Activated naive CD4-positive, alpha-beta T cell treated with anti-CD3 and anti-CD28 coated beads, Interleukin-2, amount 50 U/mL, for 72 hours (primary cell): ENCODE measurements around the gene RMND5A. TPM values are rescaled to one million over a fixed set of nuclear protein-coding genes. Genes with fewer than 3 reads are reported as not detected.
"Not testable (repeated sequence)": the region's sequence is repeated elsewhere in the genome, so short reads cannot be mapped to it uniquely, and the experiment has no call there.

ENCODE experiments used
- ATAC-seq, 2 donors: fragments of 150-1000 bp; cut with Tn5 transposase; 2 replicates each; pipeline ENCODE4 v1.10.0; 2021; ENCODE audit warnings: mild to moderate bottlenecking in 2 of 2, moderate library complexity in 2 of 2
- DNase-seq, 2 donors: peaks; one replicate each; pipeline ENCODE4 v3.0.0; 2021 to 2022; ENCODE audit warnings: low spot score in 2 of 2
- H3K27ac Mint-ChIP-seq, 2 donors: one replicate each; pipeline ENCODE4 v1.8.0; 2022; ENCODE audit warnings: mild to moderate bottlenecking in 2 of 2, mixed read lengths in 2 of 2
- H3K36me3 Mint-ChIP-seq, 2 donors: one replicate each; pipeline ENCODE4 v1.8.0; 2022; ENCODE audit warnings: mixed read lengths in 2 of 2
- H3K9me3 Mint-ChIP-seq, 2 donors: one replicate each; pipeline ENCODE4 v1.8.0; 2022; ENCODE audit warnings: mixed read lengths in 2 of 2
- total RNA-seq, 2 donors: library from RNA; stranded (reverse); gene quantifications; one replicate each; pipeline ENCODE4 v1.2.3, GENCODE V29; 2022

RMND5A gene, protein sequence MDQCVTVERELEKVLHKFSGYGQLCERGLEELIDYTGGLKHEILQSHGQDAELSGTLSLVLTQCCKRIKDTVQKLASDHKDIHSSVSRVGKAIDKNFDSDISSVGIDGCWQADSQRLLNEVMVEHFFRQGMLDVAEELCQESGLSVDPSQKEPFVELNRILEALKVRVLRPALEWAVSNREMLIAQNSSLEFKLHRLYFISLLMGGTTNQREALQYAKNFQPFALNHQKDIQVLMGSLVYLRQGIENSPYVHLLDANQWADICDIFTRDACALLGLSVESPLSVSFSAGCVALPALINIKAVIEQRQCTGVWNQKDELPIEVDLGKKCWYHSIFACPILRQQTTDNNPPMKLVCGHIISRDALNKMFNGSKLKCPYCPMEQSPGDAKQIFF
- 10 to 100 TPM; 30.1 to 33.9 TPM for total RNA-seq

DNA sequence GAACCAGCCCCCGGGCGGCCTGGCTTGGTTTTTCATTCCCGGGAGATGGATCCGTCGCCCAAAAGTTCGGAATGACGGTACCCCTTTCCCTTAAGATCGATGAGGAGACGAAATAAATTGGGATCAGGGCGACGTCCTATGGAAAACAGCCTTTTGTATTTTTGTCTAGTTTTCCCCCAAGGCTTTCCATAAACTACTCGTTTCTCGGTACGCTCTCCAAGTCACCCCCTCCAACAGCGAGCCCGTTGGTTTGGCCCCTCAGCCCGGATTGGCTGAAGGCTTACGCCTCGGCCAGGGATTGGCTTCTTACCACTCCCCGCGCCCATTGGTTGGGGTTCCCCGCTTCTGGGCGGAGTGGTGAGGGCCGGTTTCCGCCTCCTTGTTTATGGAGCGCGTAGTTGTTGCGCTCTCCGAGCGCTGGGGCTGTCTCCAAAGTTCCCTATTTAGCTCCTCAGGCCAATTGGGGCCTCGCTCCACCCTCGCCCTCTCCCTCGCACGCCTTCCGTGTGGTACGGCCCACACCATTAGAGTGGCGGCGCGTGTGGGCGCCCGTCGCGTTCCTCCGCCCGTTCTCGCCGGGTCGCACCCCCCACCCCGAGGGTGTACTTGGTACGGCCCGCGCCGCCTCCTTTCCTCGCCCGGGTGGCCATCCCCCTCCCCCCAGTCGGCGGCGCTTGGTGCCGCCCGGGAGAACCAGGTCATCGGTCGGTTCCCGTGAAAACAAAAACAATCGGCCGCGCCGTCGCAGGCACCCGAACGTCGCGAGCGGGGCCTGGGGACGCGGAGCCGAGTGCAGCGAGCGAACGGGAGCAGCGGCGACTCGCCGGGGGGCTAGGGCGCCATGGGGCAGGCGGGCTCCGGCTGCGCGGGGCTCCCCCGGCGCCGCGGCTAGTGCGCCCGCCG lies at the start of gene RMND5A:
Gene RMND5A (plus strand): TSS at position 655 of the 903 bp plus-strand sequence. CDS start 377 bp downstream, outside the sequence.
- DNase-seq: peak; percentile 94 to 96
- peak within 1 kb of the TSS; percentile 66 to 85 for H3K27ac Mint-ChIP-seq
- not testable (repeated sequence) for H3K9me3 Mint-ChIP-seq, H3K36me3 Mint-ChIP-seq
- peak; percentile 93 to 95 for ATAC-seq

DNA sequence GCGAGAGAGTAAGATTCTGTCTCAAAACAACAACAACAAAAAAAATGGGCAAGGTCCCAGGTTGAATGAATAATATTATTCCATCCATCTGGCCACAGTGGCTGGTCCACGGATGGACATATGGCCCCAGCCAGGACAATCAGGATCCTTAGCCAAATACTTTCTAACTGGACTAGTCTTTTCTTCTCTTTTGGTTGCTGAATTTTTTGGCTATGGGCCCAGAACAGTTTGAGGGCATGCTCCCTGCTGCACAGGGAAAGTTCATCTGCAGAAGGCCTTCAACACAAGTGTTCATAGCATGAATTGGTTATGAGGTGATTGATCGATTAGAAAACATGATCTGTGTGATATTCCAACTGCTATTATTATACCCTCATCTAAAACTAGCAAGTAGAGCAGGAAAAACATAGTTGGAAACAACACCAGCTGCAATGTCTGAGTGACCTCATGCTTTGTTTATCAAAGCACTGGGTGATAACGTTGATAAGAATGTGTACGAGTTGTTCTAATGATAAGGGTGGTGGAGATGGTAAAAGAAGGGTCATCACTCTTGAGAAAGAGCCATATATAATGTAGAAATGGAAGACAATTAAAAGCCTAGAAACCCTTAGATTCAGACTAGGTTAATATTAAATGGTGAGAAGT lies 48.6 kb upstream of the RMND5A start:
- ATAC-seq (no peak), DNase-seq (no peak)
- Mint-ChIP-seq H3K36me3 (peaks cover 2 to 9% of the 10 kb centered on the region in 2 donors), H3K9me3 (peaks cover 0 to 5% of the 10 kb centered on the region in 2 donors), H3K27ac (no peak overlapping the region)

DNA sequence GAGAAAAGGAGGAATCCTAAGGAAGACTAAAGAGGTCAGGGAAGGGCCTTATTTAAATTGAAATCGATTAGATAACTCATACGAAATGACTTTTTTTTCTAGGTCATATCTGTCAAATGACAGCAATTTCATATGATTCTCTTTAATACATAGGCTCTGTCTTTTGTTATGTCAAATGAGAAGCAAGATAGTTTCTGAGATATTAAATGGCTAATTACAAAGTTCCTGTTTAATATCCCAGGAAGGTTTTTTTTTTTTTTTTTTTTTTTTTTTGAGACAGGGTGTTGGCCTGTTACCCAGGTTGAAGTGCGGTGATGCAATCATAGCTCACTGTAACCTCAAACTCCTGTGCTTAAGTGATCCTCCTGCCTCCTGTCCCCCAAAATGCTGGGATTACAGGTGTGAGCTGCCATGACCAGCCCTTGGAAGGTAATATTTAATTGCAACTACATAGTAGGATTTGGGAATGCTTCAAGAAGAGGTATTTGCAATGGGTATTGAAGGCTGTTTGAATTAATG lies 48.0 kb upstream of the RMND5A start:
- H3K27ac Mint-ChIP-seq: no peak overlapping the region
- H3K36me3 Mint-ChIP-seq: peaks cover 0 to 6% of the 10 kb centered on the region in 2 donors
- ATAC-seq: no peak
- no peak for DNase-seq
- H3K9me3 Mint-ChIP-seq: no peaks in the 10 kb centered on the region

DNA sequence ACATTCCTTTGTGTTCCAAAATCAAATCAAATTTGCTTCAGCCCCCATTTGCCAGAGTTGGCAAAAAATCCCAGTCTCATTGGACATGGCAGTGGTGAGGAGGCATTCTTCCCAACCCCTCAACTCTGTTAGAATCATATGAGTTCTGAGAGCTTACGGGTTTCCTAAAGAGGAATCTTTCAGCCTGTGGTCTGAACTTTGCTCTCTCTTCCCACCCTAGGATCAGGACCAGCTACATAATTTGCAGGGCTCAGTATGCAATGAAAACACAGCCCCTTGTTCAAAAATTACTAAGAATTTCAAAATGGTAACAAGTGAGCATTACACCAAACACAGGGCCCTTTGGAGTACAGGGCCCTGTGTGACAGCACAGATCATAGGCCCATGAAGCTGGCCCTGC lies 47.1 kb upstream of the RMND5A start:
- Mint-ChIP-seq H3K36me3 (peaks cover 0 to under 1% of the 10 kb centered on the region in 2 donors), H3K27ac (no peak overlapping the region), H3K9me3 (no peaks in the 10 kb centered on the region)
- DNase-seq: no peak
- no peak for ATAC-seq

DNA sequence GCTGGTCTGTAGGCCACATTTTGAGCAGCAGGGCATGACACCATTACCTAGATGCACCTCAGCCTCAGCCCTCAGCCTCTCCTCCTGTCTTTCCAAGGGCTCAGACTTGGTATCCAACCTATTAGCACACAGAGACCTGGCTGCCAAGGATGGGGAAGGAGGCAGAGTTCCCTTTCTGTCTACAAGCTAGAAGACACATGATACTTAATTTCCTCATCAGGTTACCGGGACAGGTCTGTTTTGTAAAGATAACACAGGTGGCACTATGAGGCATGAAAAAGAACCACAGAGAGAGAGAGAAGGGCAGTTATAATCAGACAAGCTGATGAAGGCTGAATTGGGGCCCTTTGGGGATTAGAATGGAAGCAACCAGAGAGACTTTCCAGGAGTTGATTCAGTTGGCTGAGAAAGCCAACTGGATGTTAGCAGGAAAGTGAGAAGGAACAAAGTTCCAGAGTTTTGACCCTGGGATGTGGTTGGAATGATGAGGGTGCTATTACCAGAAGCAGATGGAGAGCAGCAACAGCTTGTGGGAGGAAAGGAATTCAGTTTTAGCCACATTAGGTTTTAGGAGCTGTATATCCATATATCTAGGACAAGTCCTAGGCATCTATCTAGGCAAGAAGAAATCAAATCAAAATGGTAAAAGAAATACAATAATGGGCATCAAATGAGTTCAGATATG lies 46.0 kb upstream of the RMND5A start:
- DNase-seq (no peak), ATAC-seq (no peak)
- no peaks in the 10 kb centered on the region for H3K9me3 Mint-ChIP-seq
- no peaks in the 10 kb centered on the region for H3K36me3 Mint-ChIP-seq
- no peak overlapping the region for H3K27ac Mint-ChIP-seq

DNA sequence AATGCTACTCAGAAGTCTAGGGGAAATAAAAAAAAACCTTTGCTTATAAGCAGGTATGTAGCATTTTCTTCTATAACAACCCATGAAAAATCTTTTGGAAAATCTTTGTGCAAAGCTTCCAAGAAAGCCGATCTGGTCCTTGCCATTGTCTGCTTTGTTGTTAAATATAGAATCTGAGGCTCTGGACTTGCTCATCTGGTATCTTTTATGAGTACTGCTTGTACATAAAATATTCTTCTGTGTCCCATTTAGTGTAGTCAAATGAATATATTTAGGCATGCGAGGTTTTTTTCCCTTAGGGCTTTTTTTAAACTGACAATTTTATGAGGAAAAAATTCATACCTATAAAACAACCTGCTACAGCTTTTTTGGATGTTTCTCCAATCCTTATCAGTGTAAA lies 45.0 kb upstream of the RMND5A start:
- no peaks in the 10 kb centered on the region for H3K9me3 Mint-ChIP-seq
- no peaks in the 10 kb centered on the region for H3K36me3 Mint-ChIP-seq
- no peak for DNase-seq
- H3K27ac Mint-ChIP-seq: no peak overlapping the region
- ATAC-seq: no peak

DNA sequence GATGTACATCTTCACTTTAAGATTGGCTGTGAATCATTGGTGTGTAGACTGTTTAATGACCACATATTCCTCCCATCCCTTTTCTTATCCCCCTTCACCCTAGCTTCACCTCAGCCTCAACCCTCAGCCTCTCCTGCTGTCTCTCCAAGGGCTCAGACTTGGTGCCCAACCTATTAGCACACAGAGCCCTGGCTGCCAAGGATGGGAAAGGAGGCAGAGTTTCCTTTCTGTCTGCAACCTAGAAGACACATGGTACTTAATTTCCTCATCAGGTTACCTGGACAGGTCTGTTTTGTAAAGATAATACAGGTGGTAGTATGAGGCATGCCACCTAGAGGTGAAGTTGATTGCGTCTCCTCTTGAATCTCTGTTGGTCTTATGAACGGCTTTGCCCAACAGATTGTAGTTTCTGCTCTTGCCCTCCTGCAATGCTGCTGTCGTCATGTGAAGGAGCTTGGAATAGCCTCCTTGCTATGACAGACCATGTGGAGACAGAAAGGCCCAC lies 44.5 kb upstream of the RMND5A start:
- Mint-ChIP-seq H3K27ac (no peak overlapping the region), H3K36me3 (no peaks in the 10 kb centered on the region), H3K9me3 (no peaks in the 10 kb centered on the region)
- DNase-seq (no peak), ATAC-seq (no peak)

DNA sequence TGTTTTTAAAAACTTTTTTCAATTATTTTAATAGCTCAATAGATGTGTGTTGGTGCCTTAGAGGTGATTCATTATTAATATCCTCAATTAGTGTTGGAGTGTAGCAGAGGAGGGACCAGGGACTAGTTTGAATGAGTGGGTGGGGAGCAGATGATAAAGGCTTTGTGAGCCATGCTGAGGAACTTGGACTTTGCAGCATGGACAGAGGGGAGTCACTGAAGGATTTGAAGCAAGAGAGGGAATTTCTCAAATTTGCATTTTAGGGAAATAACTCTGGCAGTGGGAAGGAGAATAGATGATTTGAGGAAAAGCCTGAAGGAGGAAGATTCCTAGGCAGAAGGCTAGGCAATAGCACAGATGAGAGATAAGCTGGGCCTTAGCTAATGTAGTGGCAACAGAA lies 42.3 kb upstream of the RMND5A start:
- DNase-seq (no peak), ATAC-seq (no peak)
- Mint-ChIP-seq H3K27ac (no peak overlapping the region), H3K9me3 (no peaks in the 10 kb centered on the region), H3K36me3 (no peaks in the 10 kb centered on the region)

DNA sequence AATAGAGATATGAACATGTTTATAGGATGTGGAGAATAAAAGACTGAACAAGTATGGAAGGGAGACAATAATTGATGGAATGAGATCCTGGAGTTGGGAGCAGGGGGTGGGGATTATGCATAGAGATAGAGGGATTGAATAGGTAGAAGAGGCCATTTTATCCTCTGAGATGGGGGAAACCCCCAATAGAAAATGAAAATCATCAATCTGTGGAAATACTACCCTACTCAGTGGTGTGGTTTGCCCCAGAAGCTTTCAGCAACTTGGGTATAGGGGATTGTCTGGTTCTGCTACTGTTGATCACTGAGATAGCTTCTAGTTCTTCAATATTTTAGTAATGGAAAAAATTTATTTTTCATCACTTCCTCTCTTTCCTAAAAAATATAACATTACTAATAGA lies 41.1 kb upstream of the RMND5A start:
- DNase-seq: no peak
- Mint-ChIP-seq H3K9me3 (no peaks in the 10 kb centered on the region), H3K27ac (no peak overlapping the region), H3K36me3 (no peaks in the 10 kb centered on the region)
- ATAC-seq: no peak

DNA sequence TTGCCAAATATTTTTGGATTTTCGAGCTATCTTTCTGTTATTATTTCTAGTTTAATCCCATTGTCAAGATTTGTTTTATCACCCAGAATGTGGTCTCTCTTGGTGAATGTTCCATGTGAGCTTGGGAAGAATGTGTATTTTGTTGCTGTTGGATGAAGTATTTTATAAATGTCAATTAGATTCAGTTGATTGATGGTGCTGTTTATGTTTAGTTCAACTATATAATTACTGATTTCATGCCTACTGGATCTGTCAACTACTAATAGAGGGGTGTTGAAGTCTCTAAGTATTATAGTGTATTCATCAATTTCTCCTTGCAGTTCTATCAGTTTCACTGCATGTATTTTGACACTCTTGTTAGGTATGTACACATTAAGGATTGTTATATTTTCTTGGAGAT lies 34.7 kb upstream of the RMND5A start:
- ATAC-seq: no peak
- Mint-ChIP-seq H3K36me3 (no peaks in the 10 kb centered on the region), H3K27ac (no peak overlapping the region), H3K9me3 (no peaks in the 10 kb centered on the region)
- DNase-seq: no peak

DNA sequence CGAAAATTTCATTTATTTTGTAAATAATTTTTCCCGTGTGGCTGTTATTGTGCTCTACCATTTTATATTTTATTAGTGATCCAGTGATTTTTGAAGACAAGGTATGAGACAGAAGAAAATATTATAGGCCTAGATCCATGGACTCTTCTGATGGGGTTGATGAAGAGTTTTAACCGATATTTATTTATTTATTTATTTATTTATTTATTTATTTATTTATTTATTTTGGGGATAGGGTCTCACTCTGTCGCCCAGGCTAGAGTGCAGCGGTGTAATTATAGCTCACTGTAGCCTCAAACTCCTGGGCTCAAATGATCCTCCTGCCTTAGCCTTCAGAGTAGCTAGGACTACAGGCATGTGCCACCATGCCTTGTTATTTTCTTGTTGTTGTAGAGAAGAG lies 33.6 kb upstream of the RMND5A start:
- ATAC-seq (no peak), DNase-seq (no peak)
- no peak overlapping the region for H3K27ac Mint-ChIP-seq
- H3K9me3 Mint-ChIP-seq: no peaks in the 10 kb centered on the region
- H3K36me3 Mint-ChIP-seq: no peaks in the 10 kb centered on the region

DNA sequence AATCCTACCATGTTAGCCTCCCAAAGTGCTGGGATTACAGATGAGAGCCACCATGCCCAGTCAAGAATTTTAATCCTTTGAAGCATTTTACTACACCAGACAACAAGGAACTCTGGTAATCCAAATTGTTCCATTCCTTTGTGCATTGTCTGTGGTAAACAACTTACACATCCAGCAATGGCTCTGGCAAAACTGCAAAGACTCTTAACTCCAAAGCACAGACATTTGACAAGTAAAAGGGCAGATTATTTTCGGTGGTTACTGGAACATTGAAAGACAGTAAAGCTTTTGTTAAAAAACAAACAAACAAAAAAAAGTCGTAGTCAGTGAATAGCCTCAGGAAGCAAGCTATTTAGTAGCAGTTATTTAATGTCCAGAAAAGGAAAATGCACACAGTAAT lies 33.2 kb upstream of the RMND5A start:
- DNase-seq: no peak
- no peaks in the 10 kb centered on the region for H3K36me3 Mint-ChIP-seq

DNA sequence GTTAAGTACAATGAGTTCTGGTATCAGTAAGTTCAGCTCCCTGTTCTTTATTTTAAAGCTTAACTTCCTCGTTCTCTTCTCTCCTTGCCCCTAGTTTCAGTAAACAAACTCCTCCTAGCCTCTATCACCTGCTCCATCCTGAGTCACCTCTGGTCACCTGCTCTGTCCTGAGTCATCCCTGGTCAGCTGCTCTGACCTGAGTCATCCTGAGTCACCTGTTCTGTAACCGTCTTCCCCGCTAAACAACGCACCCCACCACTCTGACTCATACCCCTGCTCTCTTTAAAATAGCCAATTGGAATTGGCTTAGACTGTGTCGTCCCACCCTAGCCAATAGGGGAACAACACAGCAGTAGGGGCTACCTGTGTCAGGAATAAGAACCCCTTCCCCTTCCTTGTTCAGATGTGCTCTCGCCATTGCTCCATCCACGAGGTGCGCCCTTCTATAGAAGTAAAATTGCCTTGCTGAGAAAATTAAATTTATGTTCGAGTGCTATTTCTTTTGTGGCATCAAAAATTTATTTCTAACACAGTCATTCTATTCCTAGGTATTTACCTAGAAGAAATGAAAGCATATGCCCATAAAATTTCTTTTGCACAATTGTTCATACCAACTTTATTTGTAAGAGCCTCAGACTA lies 24.9 kb upstream of the RMND5A start:
- DNase-seq (no peak), ATAC-seq (peak; percentile 51 to 59)
- H3K36me3 Mint-ChIP-seq: peaks cover 11 to 15% of the 10 kb centered on the region in 2 donors
- peaks cover 10 to 11% of the 10 kb centered on the region in 2 donors for H3K9me3 Mint-ChIP-seq
- no peak overlapping the region for H3K27ac Mint-ChIP-seq

More for the DNA sequence above, 33.2 kb upstream of the RMND5A start:
- Mint-ChIP-seq H3K27ac (no peak overlapping the region), H3K9me3 (no peaks in the 10 kb centered on the region)
- ATAC-seq: no peak

DNA sequence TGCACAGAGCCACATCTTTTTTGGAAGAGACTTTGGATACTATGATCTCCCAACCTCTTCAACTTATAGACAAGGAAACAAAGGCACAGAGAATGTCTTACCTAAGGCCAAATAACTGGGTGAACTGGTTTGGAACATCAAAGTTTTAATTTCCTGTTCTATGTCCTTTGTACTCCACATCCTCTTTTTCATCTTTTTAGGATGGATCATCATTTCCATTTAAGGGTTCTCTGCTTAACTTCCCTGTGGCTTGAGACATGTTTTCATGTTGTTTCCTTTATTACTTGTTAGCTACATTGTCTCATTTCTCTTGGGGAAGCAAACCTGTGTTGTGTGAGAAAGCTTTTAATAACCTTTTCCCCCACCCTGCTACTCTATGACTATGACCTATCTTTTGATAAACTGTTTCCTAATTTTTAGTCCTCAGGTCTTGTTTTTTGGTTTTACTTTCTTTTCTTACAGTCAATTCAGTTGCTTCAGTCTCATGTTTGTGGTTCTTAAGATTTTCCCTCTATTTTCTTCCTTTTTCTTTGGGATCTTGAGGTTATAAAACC lies 22.5 kb upstream of the RMND5A start:
- DNase-seq (no peak), ATAC-seq (peak in 1 of 2 donors; percentile 43)
- peaks cover 10 to 11% of the 10 kb centered on the region in 2 donors for H3K9me3 Mint-ChIP-seq
- H3K36me3 Mint-ChIP-seq: peaks cover 11 to 15% of the 10 kb centered on the region in 2 donors
- H3K27ac Mint-ChIP-seq: no peak overlapping the region

DNA sequence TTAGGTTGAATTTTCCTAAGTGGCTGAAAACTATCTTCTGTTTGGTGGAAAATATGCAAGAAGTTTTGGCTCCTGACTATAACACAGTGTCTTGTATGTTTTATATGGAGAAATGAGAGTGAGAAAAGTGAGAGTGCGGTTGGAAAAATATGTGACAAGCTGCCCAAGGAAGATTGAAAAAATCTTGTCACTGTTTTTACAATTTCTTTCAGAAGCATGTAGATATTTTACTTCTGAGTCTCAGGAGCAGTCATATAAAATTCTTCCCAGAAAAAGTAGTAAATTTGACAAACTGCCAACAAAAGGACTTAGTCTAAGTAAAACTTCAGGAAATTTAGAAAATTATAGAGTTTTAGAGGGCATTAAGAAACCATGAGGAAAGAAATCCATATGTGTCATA lies 19.4 kb upstream of the RMND5A start:
- peaks cover under 1 to 1% of the 10 kb centered on the region in 2 donors for H3K36me3 Mint-ChIP-seq
- peaks cover 2% of the 10 kb centered on the region in 2 donors for H3K9me3 Mint-ChIP-seq
- no peak overlapping the region for H3K27ac Mint-ChIP-seq
- DNase-seq (no peak), ATAC-seq (no peak)
